C4-2B (cell line): Measurements from ENCODE around the gene NCF2.

ENCODE experiments used
- H3K27ac ChIP-seq: fragments of 450-650 bp; 2 replicates; pipeline ENCODE4 v1.5.1; 2017
- CTCF ChIP-seq: fragments of 450-650 bp; conservative IDR thresholded peaks from 2 replicates; pipeline ENCODE4 v1.5.1; 2017; ENCODE audit warnings: mild to moderate bottlenecking
- ZFX ChIP-seq: fragments of 450-650 bp; IDR thresholded peaks from 2 replicates; pipeline ENCODE4 v1.6.1; 2017

Gene NCF2

GRCh38 chr1:183551924-183552323, 38.3 kb downstream of the NCF2 start:
- TF ChIP-seq ZFX (no peak), CTCF (no peak)

GRCh38 chr1:183550915-183551314, 39.3 kb downstream of the NCF2 start:
- TF ChIP-seq CTCF: no peak
- no peak for TF ChIP-seq ZFX
- H3K27ac ChIP-seq: no peak overlapping the region

More at GRCh38 chr1:183551924-183552323, 38.3 kb downstream of the NCF2 start:
- no peak overlapping the region for H3K27ac ChIP-seq

GRCh38 chr1:183548116-183548515, 42.1 kb downstream of the NCF2 start:
- TF ChIP-seq ZFX (no peak), CTCF (no peak)
- H3K27ac ChIP-seq: no peak overlapping the region

GRCh38 chr1:183546427-183546826, 43.8 kb downstream of the NCF2 start:
- no peak for TF ChIP-seq ZFX
- no peak for TF ChIP-seq CTCF
- no peak overlapping the region for H3K27ac ChIP-seq

- TF ChIP-seq ZFX (no peak), CTCF (no peak)
- no peak overlapping the region for H3K27ac ChIP-seq
These were observed 45.5 kb downstream of the NCF2 start for GRCh38 chr1:183544598-183545297.

GRCh38 chr1:183543619-183544204, 46.5 kb downstream of the NCF2 start:
- no peak for TF ChIP-seq ZFX
- peak; percentile 87 for TF ChIP-seq CTCF
- H3K27ac ChIP-seq: no peak overlapping the region

GRCh38 chr1:183537405-183537804, 52.9 kb downstream of the NCF2 start:
- TF ChIP-seq CTCF: no peak
- no peak for TF ChIP-seq ZFX

More at GRCh38 chr1:183537405-183537804, 52.9 kb downstream of the NCF2 start:
- H3K27ac ChIP-seq: no peak overlapping the region
